SK-N-SH (cell line): ENCODE data around the gene VIL1. TPM values are rescaled to one million over a fixed set of nuclear protein-coding genes. Genes with fewer than 3 reads are reported as not detected.

Experiments
- CTCF ChIA-PET: fragments of 300-600, 350-600 bp; formaldehyde crosslinking; extraction: SDS; loops from one replicate; lab custom pipeline; 2021; lab: Yijun Ruan, JAX
- POLR2A ChIA-PET: fragments of 350-600 bp; sonication (Branson Sonifier 250); formaldehyde crosslinking; extraction: SDS; loops from one replicate; lab custom pipeline; 2020; ENCODE audit warnings: antibody characterized with exemption, inconsistent platforms; lab: Yijun Ruan, JAX
- DNase-seq: peaks from one replicate; pipeline ENCODE4 v3.0.0; 2012
- H2AFZ ChIP-seq: fragments of 200-600 bp; sonication (generic); 2 replicates; pipeline ENCODE4 v1.8.1; 2016; ENCODE audit warnings: antibody characterized with exemption, mild to moderate bottlenecking, low read depth
- H3F3A ChIP-seq: fragments of 200-600 bp; sonication (generic); replicated peaks from 2 replicates; pipeline ENCODE3; 2016; ENCODE audit warnings: antibody characterized with exemption, mild to moderate bottlenecking; ENCODE audit not compliant: insufficient read depth
- H3K27ac ChIP-seq, 2 experiments: fragments of 200-500 bp in 1 of 2; fragments of 200-600 bp in 1 of 2; sonication (Bioruptor generic) in 1 of 2; sonication (generic), shearing (Covaris generic) in 1 of 2; 2 replicates each; pipeline versions ENCODE4 v1.5.1 to v1.6.1; 2014 to 2016; ENCODE audit warnings: low read depth in 2 of 2, inconsistent platforms in 1 of 2, low read length in 1 of 2, mild to moderate bottlenecking in 1 of 2, mixed read lengths in 1 of 2
- H3K27me3 ChIP-seq: fragments of 200-600 bp; sonication (generic), shearing (Covaris generic); 2 replicates; pipeline ENCODE4 v1.6.1; 2016; ENCODE audit warnings: mixed run types; ENCODE audit not compliant: insufficient read depth
- H3K36me3 ChIP-seq, 2 experiments: fragments of 200-500 bp in 1 of 2; fragments of 200-600 bp in 1 of 2; sonication (Bioruptor generic) in 1 of 2; sonication (generic) in 1 of 2; replicated peaks in 1 of 2; 2 replicates each; pipeline versions ENCODE3 to v1.5.1; 2014 to 2016; ENCODE audit warnings: low read length in 1 of 2, mild to moderate bottlenecking in 1 of 2; ENCODE audit not compliant: insufficient read depth in 2 of 2, control insufficient read depth in 1 of 2
- H3K4me1 ChIP-seq, 2 experiments: fragments of 200-500 bp in 1 of 2; fragments of 200-600 bp in 1 of 2; sonication (Bioruptor generic) in 1 of 2; sonication (generic), shearing (Covaris generic) in 1 of 2; 2 replicates each; pipeline versions ENCODE4 v1.5.1 to v1.6.1; 2014 to 2016; ENCODE audit warnings: low read depth in 1 of 2, low read length in 1 of 2, mixed run types in 1 of 2; ENCODE audit not compliant: insufficient read depth in 2 of 2, control insufficient read depth in 1 of 2
- H3K4me2 ChIP-seq: fragments of 200-600 bp; sonication (generic), shearing (Covaris generic); 2 replicates; pipeline ENCODE4 v1.6.1; 2017; ENCODE audit warnings: mixed run types
- H3K4me3 ChIP-seq, 2 experiments: fragments of 200-500 bp in 1 of 2; fragments of 200-600 bp in 1 of 2; sonication (Bioruptor generic) in 1 of 2; sonication (generic), shearing (Covaris generic) in 1 of 2; 2 replicates each; pipeline versions ENCODE4 v1.5.1 to v1.8.1; 2014 to 2016; ENCODE audit warnings: low read depth in 2 of 2, inconsistent platforms in 1 of 2, low read length in 1 of 2, mild to moderate bottlenecking in 1 of 2, mixed read lengths in 1 of 2, moderate library complexity in 1 of 2
- H3K79me2 ChIP-seq: fragments of 200-600 bp; sonication (generic); 2 replicates; pipeline ENCODE4 v1.8.1; 2017; ENCODE audit warnings: mild to moderate bottlenecking; ENCODE audit not compliant: insufficient read depth
- H3K9ac ChIP-seq: fragments of 200-600 bp; sonication (generic); 2 replicates; pipeline ENCODE4 v1.6.1; 2017; ENCODE audit warnings: mixed run types
- H3K9me2 ChIP-seq: fragments of 200-600 bp; sonication (generic); 2 replicates; pipeline ENCODE4 v1.6.1; 2017; ENCODE audit warnings: mixed run types
- H3K9me3 ChIP-seq: fragments of 200-600 bp; sonication (generic); 2 replicates; pipeline ENCODE4 v1.6.1; 2017; ENCODE audit warnings: mixed run types, mild to moderate bottlenecking, moderate library complexity
- H4K20me1 ChIP-seq: fragments of 200-600 bp; sonication (generic); 2 replicates; pipeline ENCODE4 v1.6.1; 2017; ENCODE audit warnings: mild to moderate bottlenecking, mixed run types; ENCODE audit not compliant: insufficient read depth
- MAX ChIP-seq: IDR thresholded peaks from 2 replicates; pipeline ENCODE4 v1.4.0; 2012; ENCODE audit warnings: low read depth
- NFIC ChIP-seq: IDR thresholded peaks from 2 replicates; pipeline ENCODE4 v1.4.0; 2012; ENCODE audit warnings: borderline replicate concordance
- NRF1 ChIP-seq: IDR thresholded peaks from 2 replicates; pipeline ENCODE4 v1.6.1; 2012; ENCODE audit warnings: low read depth, mild to moderate bottlenecking, low read length
- POLR2AphosphoS5 ChIP-seq: IDR thresholded peaks from 2 replicates; pipeline ENCODE4 v1.6.1; 2012; ENCODE audit warnings: low read depth, low read length
- RCOR1 ChIP-seq: fragments of 150-350 bp; IDR thresholded peaks from 2 replicates; pipeline ENCODE4 v1.6.1; 2017; ENCODE audit warnings: antibody characterized with exemption, low read length
- RXRA ChIP-seq: IDR thresholded peaks from 2 replicates; pipeline ENCODE4 v1.4.0; 2012; ENCODE audit warnings: low read depth, mild to moderate bottlenecking, borderline replicate concordance
- TEAD4 ChIP-seq: IDR thresholded peaks from 2 replicates; pipeline ENCODE4 v1.4.0; 2012; ENCODE audit warnings: mild to moderate bottlenecking, borderline replicate concordance; ENCODE audit not compliant: insufficient read depth
- YY1 ChIP-seq: IDR thresholded peaks from 2 replicates; pipeline ENCODE4 v1.4.0; 2012; ENCODE audit warnings: low read depth, mild to moderate bottlenecking
- ZBTB33 ChIP-seq: IDR thresholded peaks from 2 replicates; pipeline ENCODE4 v1.4.0; 2012; ENCODE audit warnings: low read depth, borderline replicate concordance
- WGBS: methylation state at CpG from one replicate; pipeline ENCODE4 v1.1.6; 2017; ENCODE audit warnings: low lambda C conversion rate; 5-methylcytosine and 5-hydroxymethylcytosine counted together
- polyA plus RNA-seq, 3 experiments: library from polyadenylated mRNA; depleted of rRNA; stranded (reverse); fragments of >200 nt; gene quantifications; 2 replicates each; pipeline ENCODE4 v1.2.3, GENCODE V29; 2012
- TF ChIP-seq, protein P1 (sequence below): IDR thresholded peaks from 2 replicates; pipeline ENCODE4 v1.6.1; 2012; ENCODE audit warnings: mild to moderate bottlenecking, low read depth, low read length, moderate library complexity

The VIL1 gene
- polyA plus RNA-seq, 1 of the 3 experiments (the other 2 are of a cell fraction): under 0.01 TPM

DNA sequence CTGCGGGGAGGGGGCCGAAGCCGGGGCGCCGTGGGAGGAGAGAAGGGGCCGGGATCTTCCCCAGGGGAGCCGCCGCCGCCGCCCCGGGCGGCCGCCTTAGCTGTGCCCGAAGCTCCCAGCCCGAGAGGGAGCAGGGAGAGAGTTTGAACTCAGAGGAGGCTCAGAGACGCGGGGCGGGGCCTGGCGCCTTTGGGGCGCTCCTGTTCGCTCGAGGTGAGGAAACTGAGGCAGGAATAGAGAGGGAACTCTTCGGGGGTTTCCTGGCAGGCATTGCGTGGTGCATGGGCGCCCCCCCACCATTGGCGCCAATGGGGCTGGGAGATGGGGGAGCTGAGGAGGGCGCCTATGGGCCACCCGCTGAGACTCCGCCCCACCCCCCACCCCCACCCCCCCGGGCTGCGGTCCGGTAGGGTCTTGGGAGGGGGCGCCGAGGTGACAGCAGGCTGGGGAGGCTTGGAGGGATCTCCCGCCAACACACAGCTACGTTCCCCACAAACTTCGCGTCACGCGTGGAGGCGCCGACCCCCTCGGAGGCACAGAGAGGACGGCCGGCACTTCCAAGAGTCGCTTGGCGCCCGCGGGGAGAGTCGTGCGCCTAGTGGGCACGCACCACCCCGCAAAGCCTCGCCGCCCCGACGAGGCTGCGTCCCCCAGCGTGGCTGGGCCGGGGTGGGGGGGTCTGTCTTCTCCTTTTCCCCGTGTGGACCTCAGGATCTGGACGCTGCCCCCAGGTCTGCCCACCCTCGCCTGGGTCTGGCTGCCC, 18.6 kb upstream of the VIL1 start:
- Histone ChIP-seq H2AFZ (no peak overlapping the region), H3F3A (peaks cover 20% of the 10 kb centered on the region), H3K27me3 (no peaks in the 10 kb centered on the region), H4K20me1 (peaks cover 5% of the 10 kb centered on the region; the same call in 1 of the 2 replicates), H3K27ac (peak overlapping the region; percentile 83 to 88), H3K9ac (peak overlapping the region; percentile 98), H3K4me2 (peak overlapping the region; percentile 89), H3K36me3 (peaks cover 0 to 32% of the 10 kb centered on the region in 2 experiments), H3K9me3 (no peaks in the 10 kb centered on the region), H3K79me2 (peaks cover 42% of the 10 kb centered on the region), H3K4me1 (peaks cover 22 to 35% of the 10 kb centered on the region in 2 experiments; a peak in 3 of 4 replicates), H3K4me3 (peak overlapping the region; percentile 88 to 92), H3K9me2 (no peaks in the 10 kb centered on the region)
- TF ChIP-seq, protein P1, sequence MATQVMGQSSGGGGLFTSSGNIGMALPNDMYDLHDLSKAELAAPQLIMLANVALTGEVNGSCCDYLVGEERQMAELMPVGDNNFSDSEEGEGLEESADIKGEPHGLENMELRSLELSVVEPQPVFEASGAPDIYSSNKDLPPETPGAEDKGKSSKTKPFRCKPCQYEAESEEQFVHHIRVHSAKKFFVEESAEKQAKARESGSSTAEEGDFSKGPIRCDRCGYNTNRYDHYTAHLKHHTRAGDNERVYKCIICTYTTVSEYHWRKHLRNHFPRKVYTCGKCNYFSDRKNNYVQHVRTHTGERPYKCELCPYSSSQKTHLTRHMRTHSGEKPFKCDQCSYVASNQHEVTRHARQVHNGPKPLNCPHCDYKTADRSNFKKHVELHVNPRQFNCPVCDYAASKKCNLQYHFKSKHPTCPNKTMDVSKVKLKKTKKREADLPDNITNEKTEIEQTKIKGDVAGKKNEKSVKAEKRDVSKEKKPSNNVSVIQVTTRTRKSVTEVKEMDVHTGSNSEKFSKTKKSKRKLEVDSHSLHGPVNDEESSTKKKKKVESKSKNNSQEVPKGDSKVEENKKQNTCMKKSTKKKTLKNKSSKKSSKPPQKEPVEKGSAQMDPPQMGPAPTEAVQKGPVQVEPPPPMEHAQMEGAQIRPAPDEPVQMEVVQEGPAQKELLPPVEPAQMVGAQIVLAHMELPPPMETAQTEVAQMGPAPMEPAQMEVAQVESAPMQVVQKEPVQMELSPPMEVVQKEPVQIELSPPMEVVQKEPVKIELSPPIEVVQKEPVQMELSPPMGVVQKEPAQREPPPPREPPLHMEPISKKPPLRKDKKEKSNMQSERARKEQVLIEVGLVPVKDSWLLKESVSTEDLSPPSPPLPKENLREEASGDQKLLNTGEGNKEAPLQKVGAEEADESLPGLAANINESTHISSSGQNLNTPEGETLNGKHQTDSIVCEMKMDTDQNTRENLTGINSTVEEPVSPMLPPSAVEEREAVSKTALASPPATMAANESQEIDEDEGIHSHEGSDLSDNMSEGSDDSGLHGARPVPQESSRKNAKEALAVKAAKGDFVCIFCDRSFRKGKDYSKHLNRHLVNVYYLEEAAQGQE: no peak
- TF ChIP-seq MAX (peak; percentile 41; the same call in 1 of the 2 replicates), RCOR1 (no peak), RXRA (no peak), YY1 (0 out of 2 replicates have a peak, but pooled peaks have one; percentile 10), NRF1 (no peak)
- CTCF ChIA-PET: interaction anchor here (1.0 to 1.9 kb wide), 5 partner anchors 66 to 310 kb away, joined by 3 to 8 read pairs (median 3); partner anchors contain the start of gene TTLL4
- peak; percentile 81 for DNase-seq
- under 1% methylated on average over 30 of the region's 63 CpGs for WGBS
- POLR2A ChIA-PET: interaction anchor here (0.6 to 1.0 kb wide), 2 partner anchors 8 to 1108 kb away, joined by 3 to 5 read pairs; no protein-coding TSS in a partner anchor

GRCh38 chr2:218400930-218401881, 17.7 kb upstream of the VIL1 start:
- peak; percentile 76 for DNase-seq
- peaks cover 42% of the 10 kb centered on the region for H3K79me2 ChIP-seq
- peak overlapping the region in 1 of 2 experiments; percentile 88; a peak in 1 of 4 replicates for H3K27ac ChIP-seq
- ChIA-PET CTCF (interaction anchor here (1.0 to 1.9 kb wide), 6 partner anchors 65 to 309 kb away, joined by 3 to 8 read pairs (median 4); partner anchors contain the start of gene TTLL4), POLR2A (no interaction called here)
- peaks cover 0 to 33% of the 10 kb centered on the region in 2 experiments for H3K36me3 ChIP-seq
- no peaks in the 10 kb centered on the region for H3K9me2 ChIP-seq
- H3K9me3 ChIP-seq: no peaks in the 10 kb centered on the region
- whole genome bisulfite sequencing: 54% methylated on average over 16 of the region's 24 CpGs
- H3K27me3 ChIP-seq: no peaks in the 10 kb centered on the region
- H3K4me3 ChIP-seq: peak overlapping the region; percentile 88 to 92
- peaks cover 26% of the 10 kb centered on the region for H3F3A ChIP-seq
- H2AFZ ChIP-seq: no peak overlapping the region
- peak overlapping the region; percentile 89 for H3K4me2 ChIP-seq
- H3K9ac ChIP-seq: peak overlapping the region; percentile 98; the same call in 1 of the 2 replicates
- H3K4me1 ChIP-seq: peaks cover 28 to 40% of the 10 kb centered on the region in 2 experiments; a peak in 3 of 4 replicates
- peaks cover 5% of the 10 kb centered on the region; the same call in 1 of the 2 replicates for H4K20me1 ChIP-seq
- TF ChIP-seq ZBTB33 (no peak), YY1 (no peak), TEAD4 (no peak), NFIC (no peak), POLR2AphosphoS5 (no peak), RCOR1 (no peak)
- TF ChIP-seq, protein P1: no peak
